Measurements from ENCODE around the gene LCA5L.
"Not testable (repeated sequence)": the region's sequence is repeated elsewhere in the genome, so short reads cannot be mapped to it uniquely, and the experiment has no call there.

Gene LCA5L

DNA sequence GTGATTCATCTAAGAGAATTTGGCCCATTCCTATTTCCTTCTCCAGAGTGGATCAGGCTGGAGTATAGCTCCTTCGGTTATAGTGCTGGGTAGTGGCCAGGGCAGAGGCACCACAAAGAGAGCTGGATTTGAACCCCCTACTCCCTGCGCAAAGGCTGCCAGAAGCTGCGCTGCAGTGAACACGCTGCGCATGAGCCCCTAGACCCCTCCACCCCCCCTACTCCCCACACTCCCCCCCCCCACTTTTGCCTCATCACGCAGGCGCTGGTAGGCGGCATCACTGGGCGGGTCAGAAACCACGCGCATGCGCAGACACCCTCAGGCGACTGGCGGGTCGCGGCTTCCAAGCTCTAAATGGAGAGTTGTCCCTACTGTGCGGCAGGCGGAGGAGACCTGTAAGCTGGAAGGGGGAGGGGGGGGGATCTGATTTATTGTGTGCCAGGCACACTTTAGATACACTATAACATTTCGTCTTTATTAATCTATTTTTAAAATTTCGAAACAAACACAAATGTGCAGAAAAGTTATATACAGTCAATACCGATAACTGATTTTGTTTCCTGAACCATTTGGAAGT is 58.0 kb downstream of the LCA5L start:
- DNase-seq (ENCODE audit: low read depth) = peak; percentile 72

DNA sequence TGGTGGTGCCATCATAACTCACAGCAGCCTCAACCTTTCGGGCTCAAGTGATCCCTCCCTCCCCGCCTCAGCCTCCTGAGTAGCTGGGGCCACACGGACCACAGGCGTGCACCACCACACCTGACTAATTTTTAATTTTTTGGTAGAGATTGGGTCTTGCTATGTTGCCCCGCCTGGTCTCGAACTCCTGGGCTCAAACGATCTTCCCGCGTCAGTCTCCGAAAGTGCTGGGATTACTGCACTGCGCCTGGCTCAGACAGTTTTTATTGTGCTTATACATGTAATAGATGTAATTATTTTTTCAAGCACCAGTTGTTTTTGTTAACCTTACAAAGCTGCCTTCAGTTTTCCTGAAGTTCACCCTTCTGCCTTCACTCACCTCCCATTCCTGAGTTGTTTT is 58.7 kb downstream of the LCA5L start:
- no peak for DNase-seq (ENCODE audit: low read depth)

DNA sequence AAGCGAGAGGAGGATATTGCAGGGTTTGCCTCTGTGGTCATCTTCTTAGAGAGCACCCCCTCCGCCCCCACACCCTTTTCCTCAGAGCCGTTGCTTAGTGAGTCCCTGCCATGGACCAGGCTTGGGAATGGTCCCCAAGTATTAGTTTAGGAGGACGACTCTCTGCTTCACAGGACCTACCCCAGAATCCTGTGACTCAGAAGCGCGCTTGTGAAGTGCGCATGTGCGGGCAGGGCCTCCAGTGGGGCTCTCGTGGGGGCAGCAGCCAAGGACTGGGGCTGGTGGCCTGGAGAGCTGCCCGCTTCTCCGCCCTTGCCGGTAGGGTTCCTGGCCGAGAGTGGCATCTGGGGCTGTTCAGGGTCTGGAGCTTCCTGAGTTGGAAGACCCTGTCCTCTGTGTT is 59.4 kb downstream of the LCA5L start:
- DNase-seq (ENCODE audit: low read depth) = peak; percentile 52

DNA sequence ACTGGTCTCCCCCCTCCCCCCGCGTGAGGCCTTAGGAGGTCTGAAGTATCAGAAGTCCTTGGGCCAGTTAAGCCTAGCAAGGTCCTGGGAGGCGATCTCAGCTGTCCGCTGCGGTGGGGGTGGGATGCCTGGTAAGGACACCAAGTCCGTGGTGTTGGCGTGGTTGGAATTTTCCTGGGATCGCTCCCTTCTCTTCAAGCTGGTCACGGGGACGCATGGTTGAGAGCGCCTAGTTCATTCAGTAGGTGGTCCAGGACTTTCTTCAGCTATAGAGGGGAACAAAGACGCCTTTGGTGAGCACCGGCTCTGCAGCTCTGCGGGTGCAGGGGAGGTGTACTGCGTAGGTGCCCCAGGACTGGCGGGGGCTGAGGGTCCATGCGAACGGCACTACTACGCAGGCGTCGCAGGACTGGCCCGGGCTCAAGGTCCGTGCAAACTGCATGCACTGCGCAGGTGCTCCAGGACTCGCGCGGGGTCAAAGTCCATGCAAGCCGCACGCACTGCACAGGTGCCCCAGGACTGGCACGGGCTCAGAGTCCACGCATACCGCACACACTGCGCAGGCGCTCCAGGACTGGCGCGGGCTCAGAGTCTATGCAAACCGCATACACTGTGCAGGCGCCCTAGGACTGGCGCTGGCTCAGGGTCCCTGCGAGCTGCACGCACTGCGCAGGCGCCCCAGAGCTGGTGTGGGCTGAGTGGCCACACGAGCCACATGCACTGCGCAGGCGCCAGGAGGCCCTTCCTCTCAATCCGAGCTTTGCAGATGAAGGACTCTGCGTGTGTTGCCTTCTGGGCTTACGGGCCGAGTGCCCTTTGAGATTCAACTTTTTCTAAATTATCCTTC is 60.1 kb downstream of the LCA5L start:
- peak; percentile 79 for DNase-seq (ENCODE audit: low read depth)

DNA sequence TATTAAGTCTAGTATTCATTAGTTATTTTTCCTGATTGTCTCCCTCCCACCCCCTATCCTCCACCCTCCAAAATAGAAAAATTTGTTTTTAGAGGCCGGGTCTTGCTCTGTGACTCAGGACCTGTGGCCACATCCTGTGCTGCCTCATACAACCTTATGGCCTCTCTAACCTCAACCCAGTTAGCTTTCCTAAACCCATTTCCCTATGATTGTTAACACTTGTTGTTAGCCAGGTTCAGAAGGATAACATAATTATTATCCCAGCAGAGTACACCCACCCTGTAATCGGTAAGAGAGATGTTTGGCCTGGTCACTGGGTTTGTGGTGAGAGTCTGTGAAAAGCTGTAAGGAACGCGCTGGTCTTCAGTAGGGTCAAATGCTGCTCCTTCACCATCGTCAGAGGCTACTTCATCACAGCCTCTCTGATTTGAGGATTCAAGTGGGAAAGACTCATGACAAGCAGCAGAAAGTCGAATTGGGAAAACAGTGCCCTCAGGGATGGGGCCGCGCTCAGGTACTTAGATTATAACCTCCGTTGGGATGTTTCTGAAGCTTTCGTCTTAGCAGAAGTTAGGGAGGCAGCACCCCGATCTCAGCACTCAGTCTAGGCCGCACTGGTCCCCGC is 60.8 kb downstream of the LCA5L start:
- DNase-seq (ENCODE audit: low read depth) = peak; percentile 27

DNA sequence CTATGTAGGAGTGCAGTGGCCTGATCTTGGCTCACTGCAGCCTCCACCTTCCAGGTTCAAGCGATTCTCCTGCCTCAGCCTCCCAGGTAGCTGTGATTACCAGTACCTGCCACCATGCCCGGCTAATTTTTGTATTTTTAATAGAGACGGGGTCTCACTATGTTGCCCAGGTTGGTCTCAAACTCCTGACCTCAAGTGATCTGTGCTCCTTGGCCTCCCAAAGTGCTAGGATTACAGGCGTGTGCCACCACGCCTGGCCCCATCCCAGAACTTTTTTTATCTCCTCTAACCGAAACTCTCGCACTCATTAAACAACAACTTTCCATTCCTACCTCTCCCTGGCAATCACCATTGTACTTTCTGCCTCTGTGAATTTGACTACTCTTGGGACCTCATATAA is 63.5 kb downstream of the LCA5L start:
- not testable (repeated sequence) for DNase-seq (ENCODE audit: low read depth)

DNA sequence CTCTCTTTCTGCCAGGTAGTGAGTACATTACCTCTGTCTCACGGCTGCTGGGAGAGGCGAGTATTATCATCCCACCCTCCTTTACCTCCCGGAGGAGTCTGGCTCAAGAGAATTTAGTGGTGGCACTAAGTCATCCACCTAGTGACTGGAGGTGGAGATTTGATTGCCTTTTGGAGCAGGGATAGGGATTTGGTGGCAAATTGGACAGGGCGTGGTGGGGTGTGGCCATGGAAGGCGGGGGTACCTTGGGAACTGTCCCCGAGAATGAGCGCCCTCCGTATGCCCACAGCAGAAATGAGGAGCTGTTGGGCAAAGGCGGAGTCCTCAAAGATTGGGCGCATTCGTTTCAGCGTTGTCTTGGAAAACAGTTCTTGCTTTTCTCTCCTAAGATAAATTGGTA is 64.6 kb downstream of the LCA5L start:
- no peak for DNase-seq (ENCODE audit: low read depth)

DNA sequence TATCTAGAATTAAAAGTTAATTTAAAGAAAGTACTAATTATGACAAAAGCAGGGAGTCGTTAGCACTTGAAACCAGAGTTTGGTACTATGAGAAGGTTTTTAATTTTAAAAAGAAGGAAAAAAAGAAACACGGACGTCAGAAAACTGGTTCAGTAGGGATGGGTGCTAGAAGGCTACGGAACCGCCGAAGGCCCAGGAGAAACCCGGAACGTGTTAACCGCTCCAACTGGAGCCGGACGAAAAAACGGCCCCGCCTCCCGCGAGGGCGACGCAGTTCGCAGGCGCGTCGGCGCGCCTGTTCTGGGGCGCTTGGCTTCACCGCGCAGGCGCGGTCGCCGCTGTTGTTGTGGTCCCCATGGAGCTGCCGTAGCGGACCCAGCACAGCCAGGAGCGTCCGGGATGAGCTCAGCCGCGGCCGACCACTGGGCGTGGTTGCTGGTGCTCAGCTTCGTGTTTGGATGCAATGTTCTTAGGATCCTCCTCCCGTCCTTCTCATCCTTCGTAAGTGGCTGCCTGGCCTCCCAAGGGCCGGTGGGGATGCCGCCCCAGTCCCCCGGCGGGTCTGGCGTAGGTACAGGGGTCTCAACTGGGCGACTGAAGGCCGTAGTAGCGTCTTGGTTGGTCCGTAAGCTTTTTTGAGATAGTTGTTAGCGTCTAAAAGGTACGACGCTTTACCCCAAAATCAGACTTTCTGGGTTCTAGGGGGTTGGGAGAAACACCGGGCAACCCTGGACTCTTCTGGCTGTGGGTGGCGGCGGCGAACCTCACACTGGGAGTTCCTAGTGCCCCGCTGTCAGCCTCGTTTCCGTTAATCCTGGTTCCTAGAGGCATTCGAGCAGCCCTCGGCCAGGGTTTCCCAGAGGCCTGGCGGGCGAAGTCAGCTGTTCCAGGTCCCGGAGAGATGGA is 65.3 kb downstream of the LCA5L start:
- DNase-seq (ENCODE audit: low read depth) = peak; percentile 96

DNA sequence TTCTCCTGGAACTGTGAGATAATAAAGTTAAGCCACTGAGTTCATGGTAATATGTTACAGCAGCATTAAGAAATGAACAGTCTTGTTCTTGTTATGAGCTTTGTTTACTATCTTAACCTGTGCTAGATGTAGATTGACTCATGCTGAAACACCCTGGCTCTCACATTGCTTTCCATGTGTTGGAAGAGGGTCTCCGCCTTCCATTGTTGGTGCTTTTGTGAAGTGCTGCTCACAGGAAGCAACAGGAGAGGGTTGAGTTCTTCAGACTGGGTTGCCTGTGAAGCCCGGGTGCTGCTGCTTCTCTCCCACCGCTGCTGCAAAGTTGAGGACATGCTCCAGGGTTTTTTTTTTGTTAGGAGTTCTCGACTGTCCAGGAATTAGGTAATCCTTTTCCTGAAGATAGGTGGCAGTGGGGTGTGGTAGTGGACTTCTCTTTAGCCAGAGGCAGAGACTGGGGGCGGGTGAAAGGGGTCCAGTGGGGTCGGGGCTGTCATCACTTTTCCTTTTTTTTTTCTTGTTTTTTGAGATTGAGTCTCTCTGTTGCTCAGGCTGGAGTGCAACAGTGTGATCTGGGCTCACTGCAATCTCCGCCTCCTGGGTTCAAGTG is 68.0 kb downstream of the LCA5L start:
- DNase-seq (ENCODE audit: low read depth) = peak; percentile 60

DNA sequence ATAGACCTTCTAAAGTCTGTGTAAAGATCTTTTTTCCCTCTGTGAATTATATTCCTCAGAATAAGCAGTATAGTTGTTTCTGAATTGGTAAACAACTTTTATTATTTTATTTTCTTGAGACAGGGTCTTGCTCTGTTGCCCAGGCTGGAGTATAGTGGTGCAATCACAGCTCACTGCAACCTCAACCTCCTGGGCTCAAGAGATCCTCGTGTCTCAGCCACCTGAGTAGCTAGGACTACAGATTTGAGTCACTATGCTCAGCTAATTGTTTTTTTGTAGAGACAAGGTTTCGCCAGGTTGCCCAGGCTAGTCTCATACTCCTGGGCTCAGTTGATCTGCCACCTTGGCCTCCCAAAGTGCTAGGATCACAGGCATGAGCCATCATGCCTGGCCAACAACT is 70.1 kb downstream of the LCA5L start:
- DNase-seq (ENCODE audit: low read depth) = no peak

DNA sequence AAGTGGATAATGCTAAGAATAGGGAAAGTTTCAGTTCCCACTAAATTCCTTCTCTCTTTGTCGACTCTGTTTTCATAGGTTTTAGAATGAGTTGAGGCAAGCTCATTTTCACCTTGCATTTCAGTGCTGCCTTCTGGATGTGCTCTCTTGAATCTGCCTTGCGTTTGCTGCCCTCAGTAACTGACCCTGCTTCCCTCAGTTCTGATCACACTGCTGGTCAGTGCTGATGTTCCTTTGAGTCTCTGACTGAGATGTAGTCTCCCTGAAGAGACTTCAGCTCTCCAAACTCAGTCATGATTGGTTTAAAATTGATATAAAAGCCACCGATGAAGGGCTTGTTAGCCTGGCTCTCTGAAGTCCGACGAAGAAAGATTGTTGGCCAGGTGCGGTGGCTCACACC is 71.5 kb downstream of the LCA5L start:
- DNase-seq (ENCODE audit: low read depth) = no peak

DNA sequence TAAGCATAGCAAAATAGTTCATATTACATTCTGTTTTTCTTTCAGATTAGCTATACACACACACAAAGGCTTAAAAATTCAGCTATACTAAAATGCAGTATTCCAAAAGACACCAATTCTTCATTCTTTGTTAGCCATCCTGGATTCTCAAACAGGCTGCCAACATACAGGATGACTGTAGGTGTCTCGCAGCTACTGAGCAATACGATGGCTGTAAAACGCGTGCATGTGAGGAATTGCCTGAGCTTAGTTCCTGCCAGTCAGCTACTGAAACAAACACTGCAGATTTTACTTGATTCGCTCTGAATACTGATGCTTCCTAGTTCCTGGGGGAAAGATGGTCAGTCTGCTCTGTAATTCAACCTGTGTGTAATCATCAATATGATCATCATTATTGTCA is 71.9 kb downstream of the LCA5L start:
- peak; percentile 62 for DNase-seq (ENCODE audit: low read depth)

DNA sequence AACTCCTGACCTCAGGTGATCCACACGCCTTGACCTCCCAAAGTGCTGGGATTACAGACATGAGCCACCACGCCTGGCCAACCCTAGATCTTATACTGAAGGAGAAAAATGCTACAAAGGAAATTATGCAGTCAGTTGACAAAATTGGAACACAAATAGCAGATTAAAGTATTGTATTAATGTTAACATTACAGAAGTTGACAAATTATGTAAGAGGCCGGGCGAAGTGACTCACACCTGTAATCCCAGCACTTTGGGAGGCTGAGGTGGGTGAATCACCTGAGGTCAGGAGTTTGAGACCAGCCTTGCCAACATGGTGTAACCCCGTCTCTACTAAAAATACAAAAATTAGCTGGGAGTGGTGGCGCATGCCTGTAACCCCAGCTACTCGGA is 75.7 kb downstream of the LCA5L start:
- DNase-seq (ENCODE audit: low read depth) = peak; percentile 46

DNA sequence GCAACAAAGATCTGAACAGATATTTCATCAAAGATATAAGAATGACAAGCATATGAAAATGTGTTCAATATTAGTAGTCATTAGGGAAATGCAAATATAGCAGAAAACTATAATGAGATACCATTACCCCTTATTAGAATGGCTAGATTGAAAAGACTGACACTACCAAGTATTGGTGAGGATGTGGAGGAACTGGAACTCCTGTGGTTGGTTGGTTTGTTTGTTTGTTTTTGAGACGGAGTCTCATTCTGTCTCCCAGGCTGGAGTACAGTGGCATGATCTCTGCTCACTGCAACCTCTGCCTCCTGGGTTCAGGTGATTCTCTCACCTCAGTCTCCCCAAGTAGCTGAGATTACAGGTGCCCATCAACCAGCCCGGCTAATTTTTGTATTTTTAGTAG is 77.8 kb downstream of the LCA5L start:
- no peak for DNase-seq (ENCODE audit: low read depth)

DNA sequence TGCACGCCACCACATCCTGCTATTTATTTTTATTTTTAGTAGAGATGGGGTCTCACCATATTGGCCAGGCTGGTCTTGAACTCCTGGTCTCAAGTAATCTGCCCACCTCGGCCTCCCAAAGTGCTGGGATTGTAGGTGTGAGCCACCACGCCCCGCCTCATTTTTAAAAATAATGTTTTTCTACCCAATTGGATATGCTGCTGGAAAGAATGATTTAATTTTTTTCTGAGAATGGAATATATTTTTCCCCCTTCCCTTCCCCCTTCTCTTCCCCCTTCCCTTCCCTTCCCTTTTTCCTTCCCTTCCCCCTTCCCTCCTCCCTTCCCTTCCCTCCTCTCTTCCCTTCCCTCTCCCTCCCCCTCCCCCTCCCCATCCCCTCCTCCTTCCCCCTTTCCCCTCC is 79.0 kb downstream of the LCA5L start:
- DNase-seq (ENCODE audit: low read depth) = no peak

DNA sequence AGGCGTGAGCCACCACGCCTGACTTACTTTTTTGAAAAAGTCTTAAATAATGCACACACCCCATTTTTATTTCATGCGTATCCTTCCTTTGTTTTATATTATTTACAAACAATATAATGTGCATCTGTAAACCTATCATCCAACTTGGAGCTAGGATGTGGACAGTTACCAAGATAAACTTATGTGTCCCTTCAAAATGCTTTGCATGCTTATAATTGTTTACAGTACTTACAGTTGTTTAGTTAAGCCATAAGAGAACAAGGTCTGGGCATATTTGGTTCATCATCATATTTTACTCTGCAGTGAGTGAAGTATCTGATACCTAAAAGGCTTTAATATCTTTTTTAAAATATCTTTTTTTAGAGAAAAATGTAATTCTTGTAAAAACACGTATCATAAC is 80.6 kb downstream of the LCA5L start:
- no peak for DNase-seq (ENCODE audit: low read depth)

DNA sequence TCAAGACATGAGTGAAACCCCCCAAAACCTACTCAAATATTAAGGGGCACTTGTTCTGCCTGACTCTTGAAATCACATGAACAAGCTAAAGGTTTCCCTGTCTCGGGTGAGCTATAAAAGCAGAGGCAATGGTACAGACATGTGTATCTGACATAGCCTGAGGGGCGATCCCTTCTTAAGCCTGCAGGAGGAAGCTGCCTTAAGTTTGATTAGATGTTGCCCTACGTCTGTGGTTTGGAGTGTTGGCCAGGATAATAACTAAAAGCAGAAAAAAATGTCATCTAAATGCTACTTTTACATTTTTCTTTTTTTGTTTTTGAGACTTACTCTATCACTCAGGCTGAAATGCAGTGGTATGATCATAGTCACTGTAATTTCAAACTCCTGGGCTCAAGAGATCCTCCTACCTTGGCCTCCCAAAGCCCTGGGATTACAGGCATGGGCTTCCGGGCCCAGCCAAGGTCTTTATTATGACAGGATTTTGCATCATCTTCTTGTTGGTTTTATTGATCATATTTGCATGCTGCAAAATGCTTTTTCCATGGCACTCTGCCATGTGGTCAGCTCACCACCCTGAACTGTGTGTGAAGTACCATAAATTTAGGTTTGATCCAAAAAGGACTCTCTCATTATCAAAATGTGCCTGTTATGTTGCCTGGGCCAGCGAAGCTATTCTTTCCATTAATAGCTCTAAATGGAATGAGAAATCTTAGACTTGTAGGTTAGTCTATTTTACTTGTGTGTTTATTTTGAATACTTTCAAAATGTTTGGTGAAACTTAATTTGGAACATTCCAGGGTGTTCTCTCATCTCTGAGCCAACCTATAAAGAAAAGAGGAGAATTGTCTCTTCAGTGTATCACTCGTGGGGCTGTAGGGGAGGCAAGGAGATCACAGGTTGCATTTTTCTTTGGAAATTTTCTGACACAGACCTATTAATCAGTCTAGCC is 81.7 kb downstream of the LCA5L start:
- no peak for DNase-seq (ENCODE audit: low read depth)

DNA sequence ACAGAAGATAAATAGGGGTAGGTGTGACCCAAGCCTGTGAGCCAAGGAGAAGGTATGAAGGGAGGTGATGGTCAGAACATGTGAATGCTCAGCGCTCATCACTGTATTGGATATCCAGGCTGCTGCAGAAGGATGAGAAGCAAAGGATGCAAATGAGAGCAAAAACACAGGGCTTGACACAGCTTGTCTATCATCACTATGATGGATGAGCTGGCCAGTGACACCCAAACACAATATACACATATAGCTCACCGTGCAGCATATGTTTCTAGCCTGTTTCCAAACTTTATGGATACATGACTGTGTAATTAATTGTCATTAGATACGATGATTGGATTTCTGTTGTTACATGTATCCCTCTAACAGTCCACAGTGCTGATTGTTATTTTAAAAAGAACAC is 82.8 kb downstream of the LCA5L start:
- no peak for DNase-seq (ENCODE audit: low read depth)

DNA sequence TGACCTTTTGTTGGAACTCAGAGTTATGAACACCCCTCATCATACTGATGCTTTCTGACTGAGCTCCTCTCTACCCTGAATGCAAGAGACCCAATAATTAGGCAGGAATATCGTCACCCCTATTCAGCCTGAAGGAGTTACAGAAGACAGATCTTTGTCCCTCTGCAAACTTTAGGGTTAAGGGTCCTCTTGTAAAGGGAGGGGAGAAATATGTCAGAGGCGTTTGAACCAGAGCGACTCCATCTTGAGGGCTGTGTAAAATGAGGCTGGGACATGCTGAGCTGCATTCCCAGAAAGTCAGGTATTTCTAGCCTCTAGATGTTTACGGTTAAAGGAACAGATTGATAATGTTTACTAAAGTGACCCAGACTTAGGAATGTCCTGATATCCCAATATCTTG is 86.2 kb downstream of the LCA5L start:
- no peak for DNase-seq (ENCODE audit: low read depth)

All from amniotic epithelial cell (primary cell).